LHCN-M2 (cell line): ENCODE measurements around the gene DGCR2. TPM values are rescaled to one million over a fixed set of nuclear protein-coding genes. Genes with fewer than 3 reads are reported as not detected.
"Not testable (repeated sequence)": the region's sequence is repeated elsewhere in the genome, so short reads cannot be mapped to it uniquely, and the experiment has no call there.

Experiments used
- DNase-seq: peaks from one replicate; pipeline ENCODE4 v3.0.0-alpha.2; 2012; ENCODE audit warnings: low read depth
- total RNA-seq: library from RNA; depleted of rRNA; stranded (reverse); fragments of >200 nt; gene quantifications from 2 replicates; pipeline ENCODE4 v1.2.3, GENCODE V29; 2014

The DGCR2 gene
- total RNA-seq, 1 experiment from 2014 or later = 35.0 TPM

DNA sequence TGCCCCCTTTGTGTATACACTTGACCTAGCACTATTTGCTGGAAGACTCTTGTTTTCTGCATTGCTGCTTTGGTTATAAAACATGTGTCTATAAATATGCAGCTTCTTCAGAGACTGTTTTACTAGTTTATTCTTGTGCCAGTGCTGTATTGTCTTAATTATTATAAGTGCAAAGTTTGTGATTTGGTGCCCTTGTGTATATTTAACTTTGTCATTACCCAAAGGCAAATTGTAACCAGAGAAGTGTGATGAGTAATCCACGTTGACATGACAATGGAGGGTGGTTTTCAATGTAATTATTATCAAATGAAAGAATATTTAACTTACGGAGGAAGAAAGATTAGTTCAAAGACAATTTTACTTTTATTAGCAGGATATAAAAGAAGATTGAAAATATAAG is 111.1 kb downstream of the DGCR2 start:
- no peak for DNase-seq

DNA sequence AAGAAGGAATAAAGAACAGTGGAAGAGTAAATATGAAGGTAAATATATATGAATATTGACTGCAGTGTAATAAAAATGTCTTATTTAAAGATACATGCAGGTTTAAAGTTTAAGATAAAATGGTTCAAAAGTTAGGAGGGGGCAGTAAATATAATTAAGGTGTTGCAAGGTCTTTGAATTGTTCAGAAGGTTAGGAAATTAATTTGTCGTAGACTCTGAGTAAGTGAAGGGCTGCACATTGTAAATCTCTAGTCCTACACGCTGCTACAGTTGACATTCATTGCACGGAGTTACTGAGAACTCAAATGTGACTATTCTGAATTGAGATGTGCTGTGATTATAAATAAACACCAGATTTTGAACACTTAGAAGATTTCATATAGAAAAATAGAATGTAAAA is 116.3 kb downstream of the DGCR2 start:
- DNase-seq = no peak

DNA sequence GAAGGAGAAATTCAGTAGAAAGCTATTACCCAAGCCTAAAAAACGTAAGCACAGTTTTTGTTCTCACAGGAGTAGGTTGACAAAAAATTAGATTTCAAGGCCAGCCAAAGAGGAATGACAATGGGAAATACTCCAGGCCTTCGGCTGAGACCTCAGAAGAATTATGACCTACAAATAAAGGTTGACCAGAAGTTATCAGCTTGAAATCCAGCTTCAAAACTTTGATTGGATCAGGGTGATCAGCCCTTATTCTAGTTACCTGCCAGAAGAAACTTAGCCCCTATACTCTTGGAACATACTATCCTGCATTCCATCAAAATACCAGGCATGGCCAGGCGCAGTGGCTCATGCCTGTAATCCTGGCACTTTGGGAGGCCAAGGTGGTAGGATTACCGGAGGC is 117.7 kb downstream of the DGCR2 start:
- DNase-seq = no peak

DNA sequence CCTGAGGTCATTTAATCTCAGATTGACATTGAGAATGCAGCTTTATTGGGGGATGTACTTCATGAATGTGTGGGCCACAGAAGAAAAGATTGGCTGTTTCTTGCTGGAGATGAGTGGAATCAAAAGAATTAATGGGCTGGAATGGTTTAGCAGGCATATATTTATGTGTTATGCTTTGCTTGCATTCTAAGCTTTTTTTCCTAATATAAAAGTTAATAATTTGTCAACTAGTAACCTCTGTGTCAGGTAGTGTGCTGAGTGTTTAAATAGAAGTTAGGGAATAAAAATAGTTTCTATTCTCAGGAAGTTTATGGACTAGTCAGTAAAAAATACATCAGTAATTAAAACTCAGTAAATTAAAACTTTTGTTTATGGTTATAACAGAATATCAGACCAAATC is 118.7 kb downstream of the DGCR2 start:
- no peak for DNase-seq

DNA sequence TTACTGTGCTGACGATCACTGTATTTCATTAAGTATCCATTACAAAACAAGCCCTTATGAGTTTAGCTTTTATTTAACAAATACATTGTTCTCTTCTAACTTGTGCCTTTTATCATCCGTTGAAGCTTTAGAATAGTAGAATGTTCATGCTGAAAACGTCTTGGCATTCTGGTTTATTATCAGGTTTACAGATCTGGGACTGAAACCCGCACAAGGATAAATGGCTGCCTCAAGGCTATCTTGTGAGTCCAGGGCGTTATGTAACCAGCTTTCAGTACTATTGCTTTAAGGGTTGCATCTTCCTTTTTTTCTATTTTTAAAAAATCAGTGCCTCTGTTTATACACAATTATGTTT is 119.6 kb downstream of the DGCR2 start:
- DNase-seq = no peak

DNA sequence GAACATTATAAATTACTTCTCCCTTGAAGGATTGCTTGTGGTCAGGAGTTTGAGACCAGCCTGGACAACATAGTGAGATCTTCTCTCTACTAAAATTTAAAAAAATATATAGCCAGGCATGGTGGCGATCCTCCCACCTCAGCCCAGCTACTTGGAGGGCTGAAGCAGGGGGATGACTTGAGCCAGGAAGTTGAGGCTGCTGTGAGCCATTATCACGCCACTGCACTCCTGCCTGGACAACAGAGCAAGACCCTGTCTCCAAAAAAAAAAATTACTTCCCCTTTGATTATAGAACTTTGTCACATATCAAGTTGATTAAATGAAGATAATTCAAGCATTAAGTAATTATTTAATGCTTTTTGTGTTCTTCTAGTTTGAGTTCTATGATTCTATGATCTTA is 121.0 kb downstream of the DGCR2 start:
- DNase-seq = no peak

DNA sequence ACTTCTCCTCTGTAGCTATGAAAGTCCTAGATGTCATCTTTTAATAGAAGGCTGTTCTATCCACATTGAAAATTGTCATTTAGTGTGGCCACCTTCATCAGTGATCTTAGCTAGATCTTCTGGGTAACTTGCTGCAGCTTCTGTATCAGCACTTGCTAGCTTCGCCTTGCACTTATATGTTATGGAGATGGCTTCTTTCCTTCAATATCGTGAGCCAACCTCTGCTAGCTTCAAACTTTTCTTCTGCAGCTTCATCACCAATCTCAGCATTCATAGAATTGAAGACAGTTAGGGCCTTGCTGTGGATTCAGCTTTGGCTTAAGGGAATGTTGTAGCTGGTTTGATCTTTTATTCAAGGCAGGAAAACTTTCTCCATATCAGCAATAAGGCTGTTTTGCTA is 122.1 kb downstream of the DGCR2 start:
- not testable (repeated sequence) for DNase-seq

DNA sequence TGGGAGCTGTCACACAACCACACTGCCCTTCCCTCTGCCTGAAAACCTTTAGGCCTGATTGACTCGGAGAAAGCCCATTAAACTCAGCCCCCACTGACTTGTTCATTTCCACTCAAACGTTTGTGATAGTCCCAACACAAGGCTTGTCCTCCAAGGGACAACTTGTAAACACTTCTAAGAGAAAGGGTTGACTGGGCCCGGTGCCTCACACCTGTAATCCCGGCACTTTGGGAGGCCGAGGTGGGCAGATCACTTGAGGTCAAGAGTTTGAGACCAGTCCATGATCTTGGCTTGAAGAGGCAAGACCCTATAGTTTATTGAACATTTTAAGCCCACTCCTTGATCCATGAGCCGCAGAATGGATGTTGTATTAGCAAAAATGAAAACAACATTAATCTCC is 122.8 kb downstream of the DGCR2 start:
- no peak for DNase-seq

DNA sequence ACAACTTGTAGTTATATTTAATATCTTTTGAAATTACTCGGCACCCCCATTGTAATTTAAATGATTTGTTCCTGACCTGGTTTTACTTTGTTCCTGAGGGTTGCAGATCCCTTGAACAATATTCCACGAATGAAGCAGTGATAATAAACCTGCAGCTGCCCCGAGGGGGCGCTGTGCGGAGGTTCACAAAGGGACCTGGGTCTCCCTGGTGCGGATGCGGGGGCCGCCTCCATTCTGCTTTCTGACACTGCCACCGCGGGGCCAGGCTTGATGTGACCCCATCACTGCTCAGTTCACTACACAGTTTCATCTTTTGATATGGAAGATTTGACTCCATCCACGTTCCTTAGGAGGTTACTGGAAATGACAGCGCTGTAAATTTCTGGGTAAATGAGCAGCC is 123.2 kb downstream of the DGCR2 start:
- no peak for DNase-seq

DNA sequence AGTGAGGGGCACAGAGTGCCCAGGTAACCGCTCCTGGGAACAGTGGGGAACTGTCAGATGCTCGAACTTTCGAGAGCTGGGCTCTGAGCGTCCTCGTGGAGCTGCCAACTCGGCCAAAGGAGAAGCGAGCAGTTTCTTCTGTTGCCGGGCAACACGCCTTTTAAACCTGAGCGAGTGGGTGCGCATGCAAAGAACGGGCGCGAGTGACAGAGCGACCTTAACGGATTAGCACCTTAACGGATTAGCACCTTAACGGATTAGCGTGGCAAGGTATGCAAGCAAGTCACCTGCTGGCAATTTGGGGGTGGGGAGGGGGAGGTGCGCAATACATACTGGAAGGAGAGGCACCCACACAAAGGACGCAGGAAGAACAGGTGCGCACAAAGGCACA is 124.3 kb downstream of the DGCR2 start:
- no peak for DNase-seq

DNA sequence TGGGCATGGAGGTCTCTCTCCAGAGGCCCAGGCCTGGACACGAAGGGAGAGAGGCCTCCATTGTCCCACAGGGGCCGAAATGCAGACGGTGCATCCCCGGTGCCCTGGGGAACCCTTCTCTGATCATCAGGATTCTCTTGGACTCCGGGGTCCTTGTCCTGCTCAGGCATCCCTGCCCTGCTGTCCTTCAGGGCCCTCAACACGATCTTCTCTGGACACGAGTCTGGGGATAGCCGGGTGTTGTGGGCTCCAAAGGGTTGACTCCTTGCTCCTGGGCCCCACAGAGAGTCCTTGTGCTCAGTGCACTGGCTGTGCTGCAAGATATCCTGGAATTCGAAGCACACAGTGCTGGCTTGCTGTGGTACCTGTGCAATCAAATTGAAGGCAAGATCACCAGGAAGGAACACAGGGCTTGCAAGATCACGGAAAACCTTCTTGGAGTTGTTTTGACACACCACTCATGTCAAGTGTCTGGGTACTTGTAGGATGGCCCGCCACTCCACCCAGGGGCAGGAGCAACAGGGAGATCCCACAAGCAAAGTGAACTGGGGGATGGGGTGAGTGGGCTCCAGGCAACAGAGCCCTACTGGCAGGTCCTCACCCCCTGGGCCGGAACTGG is 124.8 kb downstream of the DGCR2 start:
- no peak for DNase-seq

DNA sequence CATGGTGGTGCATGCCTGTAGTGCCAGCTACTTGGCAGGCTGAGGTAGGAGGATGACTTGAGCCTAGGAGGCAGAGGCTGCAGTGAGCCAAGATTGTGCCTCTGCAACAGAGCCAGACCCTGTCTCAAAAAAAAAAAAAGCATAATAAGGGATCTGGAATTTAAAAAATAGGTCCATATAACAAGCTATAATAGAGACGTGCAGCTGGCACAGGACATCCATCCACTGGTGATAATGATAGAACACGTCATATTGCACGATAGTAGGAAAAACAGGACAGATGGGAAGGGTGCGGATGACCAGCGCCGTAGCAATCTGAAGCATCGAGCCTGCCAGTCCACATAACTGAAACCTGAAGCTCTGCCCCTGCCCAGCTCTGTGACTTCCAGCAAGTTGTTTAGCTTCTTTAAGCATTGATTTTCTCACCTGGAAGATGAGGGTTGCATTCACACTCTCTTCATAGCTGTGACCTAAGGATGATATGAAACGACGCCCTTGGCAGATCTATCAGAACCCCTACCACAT is 125.8 kb downstream of the DGCR2 start:
- DNase-seq = no peak

DNA sequence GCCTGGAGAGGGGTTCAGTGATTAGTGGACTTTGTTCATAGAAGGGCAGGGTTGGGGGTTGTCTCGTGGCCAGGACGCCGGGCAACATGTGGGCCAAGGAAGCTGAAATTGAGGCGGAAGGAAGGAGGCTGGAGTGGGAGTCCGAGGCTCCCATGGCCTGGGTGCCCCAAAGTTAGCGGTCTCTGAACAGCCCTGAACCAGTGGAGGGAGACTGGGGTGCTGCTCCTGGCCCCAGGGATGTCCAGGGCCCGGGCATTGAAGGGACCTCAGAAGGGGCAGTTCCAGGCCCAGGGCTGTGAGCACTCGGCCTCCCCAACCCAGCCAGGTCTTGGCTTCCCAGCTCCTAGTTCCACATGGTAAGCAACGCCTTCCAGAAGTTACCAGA is 126.9 kb downstream of the DGCR2 start:
- no peak for DNase-seq

DNA sequence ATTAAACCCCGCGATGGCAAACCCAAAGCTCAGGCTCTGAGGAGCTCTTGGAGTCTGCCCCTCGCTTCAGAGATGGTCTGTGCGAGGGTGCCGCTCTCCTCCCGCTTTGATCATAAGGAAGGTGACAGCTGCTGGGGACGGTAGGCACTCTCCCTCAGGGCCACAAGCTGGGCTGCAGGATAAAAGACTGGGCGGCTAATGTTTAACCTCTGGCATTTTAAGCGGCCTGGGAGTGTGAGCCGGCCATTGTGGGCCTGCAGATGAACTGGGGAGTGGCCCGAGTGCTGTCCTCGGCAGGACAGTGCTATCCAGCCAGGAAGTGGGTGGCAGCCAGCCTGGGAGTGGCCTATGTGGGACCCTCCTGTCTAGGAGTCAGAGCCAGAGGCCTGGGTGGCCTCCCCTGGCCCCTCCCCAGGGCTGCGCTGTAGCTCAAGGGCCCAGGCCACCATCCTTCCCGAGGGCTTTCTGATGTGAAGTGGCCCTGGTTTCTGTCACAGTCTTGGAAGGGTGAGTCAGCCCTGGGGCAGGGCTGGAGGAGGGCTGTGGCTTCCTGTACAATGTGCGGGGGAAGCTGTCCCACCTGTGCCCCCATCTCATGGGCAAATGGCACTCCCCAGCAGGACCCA is 127.4 kb downstream of the DGCR2 start:
- DNase-seq = no peak

DNA sequence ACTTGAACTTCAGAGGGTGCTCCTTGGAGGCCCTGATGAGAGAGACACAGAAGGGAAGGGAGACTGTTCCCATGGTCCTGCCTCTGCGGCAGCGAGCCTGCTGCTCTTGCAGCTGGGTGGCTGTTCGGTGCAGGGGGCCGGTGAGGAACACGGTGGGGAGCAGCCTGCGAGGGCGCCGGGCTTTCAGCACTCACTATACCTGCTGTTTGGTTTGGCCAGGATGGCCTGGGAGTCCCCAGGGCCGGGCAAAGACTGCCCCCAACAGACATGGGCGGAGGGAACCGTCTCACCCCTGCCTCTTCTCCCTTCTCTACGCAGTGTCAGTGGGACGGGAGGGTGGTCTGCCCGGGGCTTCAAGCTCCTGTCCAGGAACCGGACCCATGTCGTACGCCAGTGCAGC is 128.2 kb downstream of the DGCR2 start:
- DNase-seq = no peak

DNA sequence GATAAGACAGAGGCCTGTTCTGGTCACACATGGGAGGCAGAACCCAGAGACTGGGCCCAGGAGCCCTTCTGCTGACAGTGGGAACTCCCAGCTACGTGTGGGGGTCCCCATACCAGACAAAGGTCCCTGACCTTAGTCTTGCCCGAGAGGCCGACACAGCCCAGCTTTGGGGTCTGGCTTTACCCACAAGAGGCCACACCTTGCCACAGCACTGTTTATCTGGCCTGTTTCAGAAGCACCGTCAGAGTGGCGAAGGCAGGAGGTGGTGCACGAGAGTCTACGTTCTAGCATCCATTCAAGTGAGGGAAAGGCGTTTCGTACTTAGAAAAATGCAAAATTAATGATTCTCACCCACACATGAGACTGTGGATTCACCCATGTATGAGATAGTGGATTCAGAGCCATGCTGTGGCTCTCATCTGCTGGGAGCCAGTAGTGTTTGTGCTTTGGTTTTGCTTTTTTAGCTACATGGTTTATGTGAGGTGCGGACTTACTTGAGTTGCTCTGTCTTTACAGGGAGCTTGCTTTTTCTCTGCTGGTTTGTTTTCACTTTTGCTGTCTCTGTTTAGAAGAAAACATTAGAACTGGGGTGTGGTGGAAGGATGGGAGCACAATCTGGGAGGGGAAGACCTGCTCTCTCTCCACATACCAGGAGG is 129.5 kb downstream of the DGCR2 start:
- no peak for DNase-seq

DNA sequence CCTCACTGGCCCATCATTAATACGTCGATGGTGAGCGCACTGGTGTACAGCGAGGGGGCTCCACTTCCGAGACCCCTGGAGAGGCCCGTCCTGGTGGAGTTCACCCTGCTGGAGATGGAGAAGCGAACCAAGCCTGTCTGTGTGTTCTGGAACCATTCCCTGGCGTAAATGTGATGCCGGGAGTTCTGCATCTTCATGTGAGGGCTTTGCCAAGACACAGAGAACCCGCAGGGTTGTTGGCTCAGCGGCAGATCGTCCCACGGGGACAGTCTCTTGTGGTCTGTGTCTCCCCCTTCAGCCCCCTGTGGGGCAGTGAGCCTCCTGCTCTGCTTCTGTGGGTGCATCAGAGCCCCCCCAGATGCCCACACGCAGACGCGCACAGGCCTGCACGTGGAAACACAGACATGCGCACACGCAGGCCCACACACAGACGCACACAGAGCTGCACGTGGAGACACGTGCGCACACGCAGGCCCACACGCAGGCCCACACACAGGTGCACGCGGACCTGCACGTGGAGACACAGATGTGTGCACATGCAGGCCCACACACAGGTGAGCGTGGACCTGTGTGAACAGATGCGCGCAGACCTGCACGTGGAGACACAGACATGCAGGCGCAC is 130.3 kb downstream of the DGCR2 start:
- DNase-seq = no peak

DNA sequence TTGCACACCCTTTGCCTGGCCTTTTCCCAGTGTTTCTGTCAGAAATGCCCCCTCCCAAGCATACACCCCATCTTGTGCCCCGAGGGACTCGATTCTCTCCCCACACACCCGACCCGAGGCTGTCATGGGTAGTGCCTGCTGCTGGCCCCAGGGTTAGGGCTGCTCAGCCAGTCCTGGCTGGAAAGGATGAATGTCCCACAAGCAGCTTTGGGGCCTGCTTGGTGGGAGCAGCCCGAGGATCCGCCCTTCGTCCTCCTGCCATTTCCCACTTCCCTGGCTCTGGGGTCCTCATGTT is 131.1 kb downstream of the DGCR2 start:
- no peak for DNase-seq

DNA sequence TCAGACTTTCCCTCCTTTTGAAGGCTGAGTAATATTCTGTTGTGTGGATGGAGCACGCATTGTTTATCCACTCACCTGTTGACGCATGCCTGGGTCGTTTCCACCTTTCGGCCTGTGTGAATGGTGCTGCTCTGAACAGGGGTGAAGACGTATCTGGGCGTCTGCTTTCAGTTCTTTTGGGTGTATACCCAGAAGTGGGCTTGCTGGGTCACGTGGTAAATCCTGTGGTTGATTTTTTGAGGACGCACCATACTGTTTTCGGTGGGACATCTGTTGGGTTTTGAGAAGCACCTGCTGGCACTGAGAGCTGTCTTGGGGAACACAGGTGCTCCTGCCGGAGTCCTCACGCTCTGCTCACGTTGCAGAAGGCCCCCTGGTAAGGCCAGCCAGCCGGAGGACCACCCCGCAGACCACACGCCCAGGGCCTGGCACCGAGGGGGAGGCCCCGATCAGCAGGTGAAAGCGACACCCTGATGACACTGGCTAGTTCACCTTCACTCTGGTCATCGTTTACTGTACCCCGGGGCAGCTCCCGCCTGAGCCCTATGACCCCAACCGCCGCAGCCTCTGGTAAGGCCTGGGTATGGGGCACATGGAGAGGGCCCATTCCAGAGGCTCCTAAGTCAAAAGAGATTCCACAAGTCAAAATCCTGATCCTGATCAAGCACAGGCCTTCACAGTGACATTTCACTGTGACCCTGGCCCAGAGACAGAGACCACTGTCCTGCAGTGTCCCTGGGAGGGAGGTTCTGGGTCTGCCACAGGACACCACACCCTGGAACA is 131.7 kb downstream of the DGCR2 start:
- DNase-seq = no peak

DNA sequence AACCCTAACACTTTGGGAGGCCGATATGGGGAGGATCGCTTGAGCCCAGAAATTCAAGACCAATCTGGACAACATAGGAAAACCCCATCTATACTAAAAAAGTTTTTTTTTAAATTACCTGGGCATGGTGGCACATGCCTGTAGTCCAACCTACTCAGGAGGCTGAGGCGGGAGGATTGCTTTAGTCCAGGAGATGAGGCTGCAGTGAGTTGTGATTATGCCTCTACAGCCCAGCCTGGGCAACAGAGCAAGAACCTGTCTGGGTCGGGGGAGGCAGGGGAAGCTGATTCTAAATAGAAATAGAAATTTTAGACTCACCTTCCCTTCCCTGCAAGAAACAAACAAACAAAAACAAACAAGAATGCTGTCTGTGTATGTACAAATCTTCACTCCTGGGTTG is 133.3 kb downstream of the DGCR2 start:
- DNase-seq = no peak

DNA sequence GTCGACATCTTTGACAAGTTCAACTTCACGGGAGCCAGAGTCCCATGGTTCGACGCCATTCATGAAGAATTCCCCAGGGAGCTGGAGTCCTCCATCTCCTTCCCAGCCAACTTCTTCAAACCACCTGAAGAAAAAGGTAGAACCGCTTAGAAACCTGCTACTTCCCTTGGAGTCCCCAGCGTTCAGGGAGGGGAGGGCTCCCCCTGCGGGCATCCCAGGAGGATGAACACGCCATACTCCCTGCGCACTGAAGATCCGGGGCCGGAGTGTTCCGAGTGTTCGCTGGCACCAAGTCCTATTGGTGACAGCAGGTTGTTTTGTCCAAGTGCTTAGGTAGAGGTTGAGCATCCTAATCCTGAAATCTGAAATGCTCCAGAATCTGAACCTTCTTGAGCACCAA is 134.4 kb downstream of the DGCR2 start:
- DNase-seq = no peak

DNA sequence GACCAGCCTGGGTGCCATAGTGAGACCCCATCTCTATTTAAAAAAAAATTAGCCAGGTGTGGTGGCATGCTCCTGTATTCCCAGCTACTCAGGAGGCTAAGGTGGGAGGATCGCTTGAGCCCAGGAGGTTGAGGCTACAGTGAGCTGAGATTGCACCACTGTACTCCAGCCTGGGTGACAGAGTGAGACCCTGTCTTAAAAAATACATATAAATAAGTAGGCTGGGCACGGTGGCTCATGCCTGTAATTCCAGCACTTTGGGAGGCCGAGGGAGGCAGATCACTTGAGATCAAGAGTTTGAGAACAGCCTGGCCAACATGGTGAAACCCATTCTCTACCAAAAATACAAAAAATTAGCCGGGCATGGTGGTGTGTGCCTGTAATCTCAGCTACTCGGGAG is 135.1 kb downstream of the DGCR2 start:
- DNase-seq = not testable (repeated sequence)
